Liver (tissue), 9 donors: ENCODE measurements around the gene UMODL1. TPM values are rescaled to one million over a fixed set of nuclear protein-coding genes. Genes with fewer than 3 reads are reported as not detected.

Experiments
- DNase-seq: peaks from one replicate; pipeline ENCODE4 v3.0.0-alpha.2; 2017; ENCODE audit warnings: low spot score
- H3K27ac ChIP-seq, 2 donors: one replicate each; pipeline ENCODE4 v1.7.0; 2013; ENCODE audit warnings: inconsistent platforms in 2 of 2, low read length in 2 of 2, control low read depth in 1 of 2, low read depth in 1 of 2, mild to moderate bottlenecking in 1 of 2
- H3K27me3 ChIP-seq, 4 donors: one replicate each; pipeline versions ENCODE4 v1.6.1 to v1.7.0; 2013; ENCODE audit warnings: low read length in 3 of 4, inconsistent platforms in 1 of 4, mild to moderate bottlenecking in 1 of 4, moderate library complexity in 1 of 4; ENCODE audit not compliant: control insufficient read depth in 4 of 4, insufficient read depth in 4 of 4
- H3K36me3 ChIP-seq, 4 donors: one replicate each; pipeline versions ENCODE4 v1.6.1 to v1.7.0; 2013; ENCODE audit warnings: low read length in 3 of 4, mild to moderate bottlenecking in 3 of 4, low read depth in 1 of 4, moderate library complexity in 1 of 4; ENCODE audit not compliant: control insufficient read depth in 4 of 4, insufficient read depth in 3 of 4
- H3K4me1 ChIP-seq, 4 donors: one replicate each; pipeline versions ENCODE4 v1.6.1 to v1.7.0; 2013; ENCODE audit warnings: low read length in 3 of 4, mild to moderate bottlenecking in 3 of 4, moderate library complexity in 1 of 4; ENCODE audit not compliant: control insufficient read depth in 4 of 4, insufficient read depth in 4 of 4
- H3K4me3 ChIP-seq, 3 donors: one replicate each; pipeline versions ENCODE4 v1.6.1 to v1.7.0; 2013; ENCODE audit warnings: low read length in 3 of 3, control low read depth in 1 of 3, low read depth in 1 of 3, mild to moderate bottlenecking in 1 of 3
- H3K9ac ChIP-seq, 2 donors: one replicate each; pipeline ENCODE4 v1.7.0; 2013; ENCODE audit warnings: low read length in 2 of 2, mild to moderate bottlenecking in 2 of 2, moderate library complexity in 2 of 2, control low read depth in 1 of 2, low read depth in 1 of 2
- H3K9me3 ChIP-seq, 4 donors: one replicate each; pipeline versions ENCODE4 v1.6.1 to v1.7.0; 2013; ENCODE audit warnings: low read length in 3 of 4; ENCODE audit not compliant: control insufficient read depth in 4 of 4
- EGR1 ChIP-seq, 2 donors: IDR thresholded peaks; 2 replicates each; pipeline ENCODE4 v1.6.1; 2016 to 2018; ENCODE audit warnings: antibody characterized with exemption in 2 of 2, low read depth in 2 of 2
- FOXA2 ChIP-seq: IDR thresholded peaks from 2 replicates; pipeline ENCODE4 v1.6.1; 2016; ENCODE audit warnings: antibody characterized with exemption
- GABPA ChIP-seq, 2 donors: IDR thresholded peaks in 1 of 2; conservative IDR thresholded peaks in 1 of 2; 2 replicates each; pipeline ENCODE4 v1.6.1; 2016; ENCODE audit warnings: antibody characterized with exemption in 2 of 2, mild to moderate bottlenecking in 1 of 2, moderate library complexity in 1 of 2
- HNF4A ChIP-seq, 2 donors: conservative IDR thresholded peaks; 2 replicates each; pipeline ENCODE4 v1.6.1; 2016; ENCODE audit warnings: antibody characterized with exemption in 2 of 2, mild to moderate bottlenecking in 2 of 2
- JUND ChIP-seq, 2 donors: IDR thresholded peaks; 2 replicates each; pipeline ENCODE4 v1.6.1; 2016; ENCODE audit warnings: antibody characterized with exemption in 2 of 2
- NR2F2 ChIP-seq: IDR thresholded peaks from 2 replicates; pipeline ENCODE4 v1.6.1; 2016; ENCODE audit warnings: antibody characterized with exemption
- SP1 ChIP-seq: IDR thresholded peaks from 2 replicates; pipeline ENCODE4 v1.6.1; 2018; ENCODE audit warnings: antibody characterized with exemption, mild to moderate bottlenecking
- TAF1 ChIP-seq: conservative IDR thresholded peaks from 2 replicates; pipeline ENCODE4 v1.6.1; 2016; ENCODE audit warnings: antibody characterized with exemption, mild to moderate bottlenecking
- YY1 ChIP-seq: IDR thresholded peaks from 2 replicates; pipeline ENCODE4 v1.6.1; 2016; ENCODE audit warnings: antibody characterized with exemption, mild to moderate bottlenecking
- whole genome bisulfite sequencing: extraction: QIAGEN DNeasy Blood & Tissue Kit; methylation state at CpG from one replicate; pipeline ENCODE4 v1.1.7; 2013; 5-methylcytosine and 5-hydroxymethylcytosine counted together
- polyA plus RNA-seq, 2 donors: library from polyadenylated mRNA; stranded (reverse) in 1 of 2; unstranded in 1 of 2; fragments of 200-250 nt in 1 of 2; fragments of >200 nt in 1 of 2; fragmentation: Nextera tagmentation in 1 of 2; extraction: Ambion mirVana in 1 of 2; gene quantifications; one replicate each; pipeline versions ENCODE4 v1.2.1 to v1.2.3, GENCODE V29; 2013 to 2015
- total RNA-seq, 2 donors: library from RNA; depleted of rRNA; stranded (reverse); fragments of >200 nt; gene quantifications; one replicate each; pipeline ENCODE4 v1.2.3, GENCODE V29; 2014
- TF ChIP-seq, protein P1 (sequence below): fragments of 150-350 bp; IDR thresholded peaks from 2 replicates; pipeline ENCODE4 v1.5.1; 2017; ENCODE audit warnings: improper control_type of control experiment, low read depth, low read length; ENCODE audit not compliant: missing input control
- TF ChIP-seq, protein P2 (sequence below): IDR thresholded peaks from 2 replicates; pipeline ENCODE4 v1.6.1; 2016; ENCODE audit warnings: antibody characterized with exemption
- TF ChIP-seq, protein P3 (sequence below): IDR thresholded peaks from 2 replicates; pipeline ENCODE4 v1.6.1; 2016; ENCODE audit warnings: antibody characterized with exemption, mild to moderate bottlenecking
- donor health status: healthy.
- donor health status: healthy.
- donor health status: healthy.
- donor health status: healthy.
- donor health status: healthy.

The UMODL1 gene
- total and polyA plus RNA-seq, 4 donors = 0.08 to 0.14 (median 0.08) TPM; not detected in 1

DNA sequence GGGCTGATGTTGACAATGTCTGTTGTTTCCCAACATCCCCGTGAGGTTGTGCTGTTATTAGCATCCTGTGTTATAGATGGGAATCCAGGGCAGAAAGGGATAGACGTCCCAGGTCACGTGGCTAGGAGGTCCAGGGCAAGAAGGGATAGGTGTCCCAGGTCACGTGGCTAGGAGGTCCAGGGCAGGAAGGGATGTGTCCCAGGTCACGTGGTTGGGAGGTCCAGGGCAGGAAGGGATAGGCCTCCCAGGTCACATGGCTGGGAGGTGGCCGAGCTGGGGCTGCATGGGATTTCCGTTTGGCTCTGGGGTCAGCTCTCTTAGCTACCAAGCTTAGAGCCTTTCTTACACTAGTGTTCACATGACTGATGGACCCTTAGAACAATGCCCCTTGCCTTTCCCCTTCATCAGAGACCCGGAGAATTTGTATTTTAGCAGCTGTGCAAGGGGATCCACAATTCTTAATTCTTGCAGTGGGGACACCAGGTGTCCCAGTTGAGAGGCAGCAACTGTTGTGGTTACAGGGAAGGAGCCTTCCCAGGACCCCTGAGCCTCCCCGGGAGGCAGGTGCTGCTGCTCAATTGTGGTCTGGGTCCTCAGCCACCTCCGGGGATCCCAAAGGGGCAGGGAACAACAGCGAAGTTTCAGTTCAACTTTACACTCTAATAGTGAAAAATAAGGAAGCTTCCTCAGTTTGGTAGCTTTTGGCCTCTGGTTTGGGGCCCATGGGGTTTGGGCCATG, 69.2 kb downstream of the UMODL1 start:
- no peak for DNase-seq
- H3K9me3 ChIP-seq = no peaks in the 10 kb centered on the region
- no peaks in the 10 kb centered on the region for H3K36me3 ChIP-seq
- no peak overlapping the region for H3K27ac ChIP-seq
- H3K4me1 ChIP-seq = no peaks in the 10 kb centered on the region
- no peak overlapping the region for H3K4me3 ChIP-seq
- TF ChIP-seq EGR1 (IDR thresholded peaks at IDR 0.05; ENCODE audit: low read depth in 2 of 2) (no peak), JUND (IDR thresholded peaks at IDR 0.05) (no peak)
- H3K9ac ChIP-seq = no peak overlapping the region
- WGBS = 69% methylated on average over 11 of the region's 11 CpGs
- H3K27me3 ChIP-seq = no peaks in the 10 kb centered on the region

DNA sequence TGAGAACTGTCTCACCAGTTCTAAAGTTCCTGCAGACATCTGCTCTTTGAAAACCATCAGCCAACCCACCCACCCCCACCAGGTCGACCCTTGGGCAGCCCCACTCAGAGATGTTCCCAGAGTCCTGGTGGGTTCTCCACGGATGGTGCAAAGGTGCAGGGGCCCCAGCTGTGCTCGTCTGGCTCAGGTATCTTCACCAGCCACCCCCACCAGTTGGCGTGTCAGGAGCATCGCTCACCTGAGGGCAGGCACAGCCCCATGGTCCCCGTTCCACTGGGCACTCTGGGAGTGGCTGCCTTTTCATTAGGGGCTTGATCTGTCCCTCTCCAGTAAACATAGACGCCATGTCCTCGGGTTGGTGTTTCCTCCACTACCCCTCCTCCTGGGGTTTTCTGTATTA, 70.5 kb downstream of the UMODL1 start:
- no peaks in the 10 kb centered on the region for H3K9me3 ChIP-seq
- TF ChIP-seq SP1 = no peak
- TF ChIP-seq TAF1 = no peak
- no peak for TF ChIP-seq NR2F2
- TF ChIP-seq, protein P1, sequence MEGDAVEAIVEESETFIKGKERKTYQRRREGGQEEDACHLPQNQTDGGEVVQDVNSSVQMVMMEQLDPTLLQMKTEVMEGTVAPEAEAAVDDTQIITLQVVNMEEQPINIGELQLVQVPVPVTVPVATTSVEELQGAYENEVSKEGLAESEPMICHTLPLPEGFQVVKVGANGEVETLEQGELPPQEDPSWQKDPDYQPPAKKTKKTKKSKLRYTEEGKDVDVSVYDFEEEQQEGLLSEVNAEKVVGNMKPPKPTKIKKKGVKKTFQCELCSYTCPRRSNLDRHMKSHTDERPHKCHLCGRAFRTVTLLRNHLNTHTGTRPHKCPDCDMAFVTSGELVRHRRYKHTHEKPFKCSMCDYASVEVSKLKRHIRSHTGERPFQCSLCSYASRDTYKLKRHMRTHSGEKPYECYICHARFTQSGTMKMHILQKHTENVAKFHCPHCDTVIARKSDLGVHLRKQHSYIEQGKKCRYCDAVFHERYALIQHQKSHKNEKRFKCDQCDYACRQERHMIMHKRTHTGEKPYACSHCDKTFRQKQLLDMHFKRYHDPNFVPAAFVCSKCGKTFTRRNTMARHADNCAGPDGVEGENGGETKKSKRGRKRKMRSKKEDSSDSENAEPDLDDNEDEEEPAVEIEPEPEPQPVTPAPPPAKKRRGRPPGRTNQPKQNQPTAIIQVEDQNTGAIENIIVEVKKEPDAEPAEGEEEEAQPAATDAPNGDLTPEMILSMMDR = no peak
- no peak for TF ChIP-seq GABPA (IDR thresholded peaks at IDR 0.05 in 1 of 2, conservative IDR thresholded peaks at IDR 0.05 in 1 of 2)
- TF ChIP-seq, protein P2, sequence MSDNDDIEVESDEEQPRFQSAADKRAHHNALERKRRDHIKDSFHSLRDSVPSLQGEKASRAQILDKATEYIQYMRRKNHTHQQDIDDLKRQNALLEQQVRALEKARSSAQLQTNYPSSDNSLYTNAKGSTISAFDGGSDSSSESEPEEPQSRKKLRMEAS = no peak
- TF ChIP-seq YY1 = no peak
- no peaks in the 10 kb centered on the region for H3K27me3 ChIP-seq
- WGBS = 61% methylated on average over 8 of the region's 8 CpGs
- H3K36me3 ChIP-seq = no peaks in the 10 kb centered on the region
- H3K4me3 ChIP-seq = no peak overlapping the region
- H3K4me1 ChIP-seq = no peaks in the 10 kb centered on the region
- no peak overlapping the region for H3K27ac ChIP-seq
- no peak overlapping the region for H3K9ac ChIP-seq
- DNase-seq = no peak

DNA sequence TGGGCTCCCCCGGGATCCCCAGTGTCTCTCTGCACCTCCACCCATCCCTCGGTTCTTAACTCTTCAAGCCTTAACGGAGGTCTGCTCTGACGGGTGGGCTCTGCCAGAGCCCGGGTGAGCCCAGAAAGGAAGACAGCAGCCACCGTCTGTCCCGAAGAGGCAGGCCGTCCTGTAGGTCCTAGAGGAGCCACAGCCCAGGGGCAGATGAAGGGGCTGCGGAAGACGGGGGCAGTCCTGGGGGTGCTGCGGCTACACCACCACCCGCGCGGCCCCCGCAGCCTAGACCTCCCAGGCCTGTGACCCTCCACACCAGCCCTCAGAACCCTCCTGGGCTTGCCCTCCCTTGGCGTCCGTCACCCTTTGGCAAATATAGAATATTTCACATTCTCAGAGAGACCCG, 71.0 kb downstream of the UMODL1 start:
- TF ChIP-seq JUND (IDR thresholded peaks at IDR 0.05) = no peak
- no peak for TF ChIP-seq FOXA2
- no peak for TF ChIP-seq EGR1 (IDR thresholded peaks at IDR 0.05; ENCODE audit: low read depth in 2 of 2)
- TF ChIP-seq, protein P2 = no peak
- no peak for TF ChIP-seq TAF1
- TF ChIP-seq HNF4A (conservative IDR thresholded peaks at IDR 0.05) = no peak
- TF ChIP-seq YY1 = no peak
- TF ChIP-seq, protein P3, sequence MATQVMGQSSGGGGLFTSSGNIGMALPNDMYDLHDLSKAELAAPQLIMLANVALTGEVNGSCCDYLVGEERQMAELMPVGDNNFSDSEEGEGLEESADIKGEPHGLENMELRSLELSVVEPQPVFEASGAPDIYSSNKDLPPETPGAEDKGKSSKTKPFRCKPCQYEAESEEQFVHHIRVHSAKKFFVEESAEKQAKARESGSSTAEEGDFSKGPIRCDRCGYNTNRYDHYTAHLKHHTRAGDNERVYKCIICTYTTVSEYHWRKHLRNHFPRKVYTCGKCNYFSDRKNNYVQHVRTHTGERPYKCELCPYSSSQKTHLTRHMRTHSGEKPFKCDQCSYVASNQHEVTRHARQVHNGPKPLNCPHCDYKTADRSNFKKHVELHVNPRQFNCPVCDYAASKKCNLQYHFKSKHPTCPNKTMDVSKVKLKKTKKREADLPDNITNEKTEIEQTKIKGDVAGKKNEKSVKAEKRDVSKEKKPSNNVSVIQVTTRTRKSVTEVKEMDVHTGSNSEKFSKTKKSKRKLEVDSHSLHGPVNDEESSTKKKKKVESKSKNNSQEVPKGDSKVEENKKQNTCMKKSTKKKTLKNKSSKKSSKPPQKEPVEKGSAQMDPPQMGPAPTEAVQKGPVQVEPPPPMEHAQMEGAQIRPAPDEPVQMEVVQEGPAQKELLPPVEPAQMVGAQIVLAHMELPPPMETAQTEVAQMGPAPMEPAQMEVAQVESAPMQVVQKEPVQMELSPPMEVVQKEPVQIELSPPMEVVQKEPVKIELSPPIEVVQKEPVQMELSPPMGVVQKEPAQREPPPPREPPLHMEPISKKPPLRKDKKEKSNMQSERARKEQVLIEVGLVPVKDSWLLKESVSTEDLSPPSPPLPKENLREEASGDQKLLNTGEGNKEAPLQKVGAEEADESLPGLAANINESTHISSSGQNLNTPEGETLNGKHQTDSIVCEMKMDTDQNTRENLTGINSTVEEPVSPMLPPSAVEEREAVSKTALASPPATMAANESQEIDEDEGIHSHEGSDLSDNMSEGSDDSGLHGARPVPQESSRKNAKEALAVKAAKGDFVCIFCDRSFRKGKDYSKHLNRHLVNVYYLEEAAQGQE = no peak
- no peak for TF ChIP-seq GABPA (IDR thresholded peaks at IDR 0.05 in 1 of 2, conservative IDR thresholded peaks at IDR 0.05 in 1 of 2)
- no peak for DNase-seq
- Histone ChIP-seq H3K4me1 (no peaks in the 10 kb centered on the region), H3K36me3 (no peaks in the 10 kb centered on the region), H3K9me3 (no peaks in the 10 kb centered on the region), H3K4me3 (no peak overlapping the region), H3K9ac (no peak overlapping the region), H3K27me3 (no peaks in the 10 kb centered on the region), H3K27ac (no peak overlapping the region)
- WGBS = 83% methylated on average over 18 of the region's 18 CpGs
